Measurements from ENCODE around the gene SUMO3.
"Not testable (repeated sequence)": the region's sequence is repeated elsewhere in the genome, so short reads cannot be mapped to it uniquely, and the experiment has no call there.

The SUMO3 gene

GRCh38 chr21:44846485-44847260 is 28.8 kb upstream of the SUMO3 start:
- DNase-seq = peak; percentile 85

- no peak for DNase-seq
Observed at GRCh38 chr21:44846224-44846484, 28.3 kb upstream of the SUMO3 start.

DNA sequence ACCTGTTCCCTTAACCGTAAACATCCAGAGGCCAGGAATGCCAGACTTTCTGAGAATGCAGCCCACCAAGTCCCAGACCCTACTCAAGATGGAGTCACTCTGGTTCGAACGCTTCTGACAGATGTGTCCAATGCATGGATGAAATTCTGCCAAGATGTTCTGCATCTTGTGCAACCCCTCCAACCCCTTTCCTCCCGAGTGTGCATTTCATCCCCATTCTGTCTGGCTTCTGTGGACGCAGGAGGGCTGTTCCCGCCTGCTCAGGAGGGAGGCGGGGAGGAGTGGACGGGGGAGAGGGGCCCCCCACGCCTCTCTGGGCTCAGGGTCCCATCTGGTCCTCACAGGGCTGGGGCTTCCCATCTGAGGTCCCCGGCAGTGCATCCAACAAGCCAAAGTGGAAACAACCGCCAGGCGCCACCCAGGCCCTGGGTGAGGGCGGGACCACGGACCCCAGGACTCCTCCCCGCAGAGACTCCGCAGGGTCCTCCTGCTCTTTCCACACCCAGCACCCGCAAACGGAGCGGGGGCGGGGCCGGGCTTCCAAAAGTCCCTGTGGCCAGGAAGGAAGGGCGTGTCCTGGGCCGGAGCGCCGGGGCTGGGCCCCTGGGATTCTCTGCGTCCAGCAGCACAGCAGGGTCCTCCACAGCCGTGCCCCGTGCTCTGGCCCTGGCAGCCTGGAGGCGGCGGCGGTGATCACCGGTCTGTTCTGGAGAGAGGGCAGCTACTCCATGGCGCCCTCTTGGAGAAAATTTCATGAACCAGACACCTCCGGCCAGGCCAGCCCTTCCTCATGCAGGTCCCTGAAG is 27.8 kb upstream of the SUMO3 start:
- peak; percentile 89 for DNase-seq

DNA sequence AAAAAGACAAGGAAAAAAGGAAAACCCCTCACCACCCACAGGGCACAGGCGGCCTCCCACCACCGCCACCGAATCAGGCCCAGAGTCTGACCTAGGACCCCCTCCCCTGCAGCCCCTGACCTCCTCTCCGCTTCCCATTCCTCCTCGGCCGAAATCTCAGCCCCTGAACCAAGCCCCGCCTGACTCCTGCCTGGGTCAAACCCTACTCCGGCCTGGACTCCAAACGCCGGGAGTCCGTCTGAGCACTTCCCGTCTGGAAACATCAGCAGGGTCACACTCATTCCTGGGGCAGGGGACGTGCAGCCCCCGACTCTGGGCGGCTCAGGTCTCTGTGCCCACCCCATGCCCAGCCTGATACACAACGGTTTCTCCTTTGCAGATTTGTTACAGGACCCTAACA is 26.4 kb upstream of the SUMO3 start:
- DNase-seq = no peak

DNA sequence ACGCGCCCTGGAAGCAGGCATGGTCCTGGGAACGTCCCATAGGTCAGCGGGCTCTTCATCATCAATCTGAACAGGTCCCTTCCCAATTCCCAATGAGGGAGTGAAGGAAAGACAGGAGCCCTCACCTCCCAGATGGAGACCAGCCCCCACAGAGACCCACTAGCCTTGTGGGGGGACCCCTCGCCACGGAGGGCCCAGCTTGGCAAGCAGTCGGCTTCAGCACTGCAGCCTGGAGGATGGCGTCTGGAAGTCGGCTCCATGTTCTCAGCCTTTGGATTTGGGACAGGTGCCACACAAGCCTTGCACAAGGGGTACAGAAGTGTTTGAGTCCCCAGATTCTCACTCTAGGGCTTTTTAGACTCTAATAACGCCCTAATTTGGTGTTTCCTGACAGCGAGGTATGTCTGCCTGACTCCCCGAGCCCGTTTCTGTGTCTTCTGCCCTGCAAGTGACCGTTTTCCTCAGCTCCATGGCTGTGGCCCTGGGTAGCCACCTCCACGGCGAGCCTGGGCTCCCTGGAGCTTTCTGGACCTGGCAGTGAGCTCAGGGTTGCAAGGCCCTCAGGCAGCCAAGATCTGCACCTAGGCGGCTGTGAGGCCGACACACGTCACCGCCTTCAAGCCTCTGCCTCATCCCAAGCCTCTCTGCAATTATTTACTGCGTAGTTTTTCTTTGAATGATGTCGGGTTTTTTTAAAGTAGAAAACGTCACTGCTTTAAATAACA is 25.0 kb upstream of the SUMO3 start:
- DNase-seq = no peak

GRCh38 chr21:44842087-44842486 is 24.2 kb upstream of the SUMO3 start:
- DNase-seq = no peak

DNA sequence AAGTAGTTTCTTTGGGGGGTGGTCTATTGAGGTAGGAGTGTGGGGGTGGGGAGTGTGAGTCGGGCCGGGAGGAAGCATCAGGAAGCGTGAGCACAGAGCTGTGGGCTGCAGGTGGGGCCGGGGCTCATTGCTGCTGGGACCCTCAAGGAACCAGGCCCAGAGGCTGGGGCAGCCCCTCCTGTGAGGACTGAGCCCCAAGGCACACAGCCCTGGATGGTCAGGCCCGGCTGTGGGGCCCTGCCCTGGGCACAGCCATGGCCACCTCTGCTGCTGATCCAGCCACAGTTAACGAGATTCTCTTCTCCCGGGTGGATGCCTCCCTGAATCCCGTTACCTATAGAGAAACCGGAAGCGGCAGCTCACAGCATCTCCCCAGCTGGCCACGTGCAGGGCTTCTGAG is 22.9 kb upstream of the SUMO3 start:
- no peak for DNase-seq

- no peak for DNase-seq
Observed at GRCh38 chr21:44838951-44839350, 21.1 kb upstream of the SUMO3 start.

DNA sequence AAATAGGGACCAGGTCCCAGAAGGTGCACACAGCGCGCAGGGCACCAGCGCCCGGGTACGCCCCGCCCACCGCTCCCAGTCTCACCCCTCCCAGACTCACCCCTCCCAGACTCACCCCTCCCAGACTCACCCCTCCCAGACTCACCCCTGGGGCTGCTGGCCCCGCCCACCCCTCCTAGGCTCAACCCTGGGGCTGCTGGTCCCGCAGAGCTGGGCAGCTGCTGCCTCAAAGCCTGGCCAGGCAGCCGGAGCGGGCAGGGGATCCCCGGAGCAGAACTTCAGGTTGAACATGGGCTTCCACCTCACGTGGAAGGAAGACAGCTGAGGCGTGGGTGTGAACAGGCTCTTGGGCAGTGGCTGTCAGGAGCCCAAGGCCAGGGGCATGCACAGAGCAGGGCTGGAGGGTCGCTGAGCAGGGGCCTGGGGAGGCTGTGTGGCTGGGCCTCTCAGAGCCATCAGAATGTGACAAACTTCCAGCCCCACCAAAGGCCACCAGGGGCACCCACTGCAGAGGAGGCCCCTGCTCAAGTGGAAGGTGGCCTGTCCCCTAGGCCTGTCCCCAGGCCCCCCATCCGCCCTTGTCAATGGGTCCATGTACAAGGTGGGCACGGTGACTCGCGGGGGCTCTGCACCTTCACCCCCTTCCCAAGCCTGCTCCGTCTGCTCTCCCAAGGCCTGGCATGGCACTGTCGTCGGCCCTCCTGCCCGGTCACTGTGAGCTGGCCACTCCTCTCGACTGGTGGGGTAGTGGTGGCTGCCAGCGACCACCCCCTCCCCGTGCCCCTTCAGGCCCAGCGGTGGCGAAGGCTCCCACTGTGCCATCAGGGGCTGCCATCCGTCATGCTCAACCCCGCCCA is 20.4 kb upstream of the SUMO3 start:
- no peak for DNase-seq

DNA sequence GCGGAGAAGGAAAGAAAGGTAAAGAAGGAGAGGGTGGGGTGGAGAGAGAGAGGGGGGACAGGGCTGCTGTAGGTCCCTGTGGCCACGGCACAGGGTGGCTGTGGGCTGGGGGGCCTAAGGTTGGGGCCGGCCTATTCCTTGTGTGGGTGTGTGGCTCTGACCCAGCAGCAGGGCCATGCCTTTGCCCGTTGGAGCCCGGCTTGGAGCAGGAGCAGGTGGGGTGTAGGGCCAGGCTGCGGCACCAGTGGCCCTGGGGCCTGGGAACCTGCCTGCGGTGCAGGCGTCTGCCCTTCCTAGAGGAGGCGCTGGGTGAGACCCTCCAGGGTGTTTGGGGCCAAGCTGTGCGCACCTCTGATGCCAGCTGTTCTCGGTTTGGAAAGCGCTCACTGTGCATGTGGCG is 19.7 kb upstream of the SUMO3 start:
- DNase-seq = no peak

DNA sequence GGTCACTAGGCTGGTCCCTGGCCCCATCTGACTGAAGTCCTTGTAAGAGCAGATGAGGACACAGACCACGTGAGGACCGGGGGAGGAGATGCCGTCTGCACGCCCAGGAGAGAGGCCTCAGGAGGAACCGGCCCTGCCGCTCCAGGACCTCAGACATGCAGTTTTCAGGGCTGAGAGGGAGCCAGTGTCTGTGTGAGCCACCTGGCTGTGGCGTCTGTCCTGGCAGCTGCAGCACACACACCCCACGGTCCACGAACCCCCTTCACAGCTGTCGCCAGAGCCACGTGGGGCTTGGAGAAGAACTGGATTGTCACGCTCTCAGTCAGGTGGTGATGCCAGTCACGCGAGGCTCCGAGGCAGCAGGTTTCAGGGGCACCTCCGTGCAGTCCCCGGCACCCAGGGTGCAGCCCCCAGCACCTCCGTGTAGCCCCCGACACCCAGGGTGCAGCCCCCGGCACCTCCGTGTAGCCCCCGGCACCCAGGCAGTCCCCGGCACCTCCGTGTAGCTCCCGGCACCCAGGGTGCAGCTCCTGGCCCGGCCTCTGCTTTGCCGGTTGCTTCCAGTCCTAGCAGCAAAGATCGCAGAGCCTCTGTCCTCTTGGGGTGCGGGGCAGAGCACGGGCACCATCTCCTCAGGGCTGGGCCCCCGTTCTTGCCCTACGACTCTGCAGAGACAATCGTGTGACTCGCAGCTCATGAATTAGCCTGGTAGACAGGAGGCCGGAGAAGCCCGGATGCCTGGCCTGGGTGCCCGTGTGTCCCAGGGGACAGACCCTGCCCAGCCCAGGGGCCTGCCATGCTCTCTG is 19.0 kb upstream of the SUMO3 start:
- no peak for DNase-seq

- no peak for DNase-seq
Observed at GRCh38 chr21:44836349-44836665, 18.4 kb upstream of the SUMO3 start.

- DNase-seq = no peak
Observed at GRCh38 chr21:44835647-44835973, 17.7 kb upstream of the SUMO3 start.

GRCh38 chr21:44834951-44835646 is 17.2 kb upstream of the SUMO3 start:
- DNase-seq = no peak

DNA sequence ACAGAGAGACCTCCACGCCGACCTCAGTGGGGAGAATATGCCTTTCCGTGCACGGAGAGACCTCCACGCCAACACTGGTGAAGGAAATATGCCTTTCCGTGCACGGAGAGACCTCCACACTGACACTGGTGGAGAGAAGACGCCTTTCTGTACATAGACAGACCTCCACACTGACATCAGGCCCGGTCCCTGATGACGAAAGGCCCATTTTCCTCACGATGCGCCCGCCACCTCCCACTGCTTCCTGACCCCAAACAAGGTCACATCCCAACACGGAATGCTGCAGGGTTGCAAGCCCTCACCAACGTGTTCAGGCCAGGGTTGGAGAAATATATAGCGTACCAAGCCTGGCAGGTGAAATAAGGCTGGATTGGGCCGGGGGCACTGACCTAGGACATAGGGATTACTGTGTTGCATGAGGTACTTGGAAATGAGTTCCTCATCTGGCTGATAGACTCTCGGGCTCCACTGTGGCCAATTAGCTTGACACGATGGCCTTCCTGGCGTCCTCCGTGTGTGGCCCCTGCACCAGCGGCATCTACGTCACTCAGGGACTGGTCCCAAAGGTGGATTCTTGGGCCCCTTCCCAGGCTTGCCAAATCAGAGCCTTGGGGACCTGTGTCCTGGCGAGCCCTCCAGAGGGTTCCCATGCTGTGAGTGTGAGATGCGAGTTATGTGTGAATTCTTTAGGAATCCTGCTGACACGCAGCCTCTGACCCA is 16.5 kb upstream of the SUMO3 start:
- no peak for DNase-seq

DNA sequence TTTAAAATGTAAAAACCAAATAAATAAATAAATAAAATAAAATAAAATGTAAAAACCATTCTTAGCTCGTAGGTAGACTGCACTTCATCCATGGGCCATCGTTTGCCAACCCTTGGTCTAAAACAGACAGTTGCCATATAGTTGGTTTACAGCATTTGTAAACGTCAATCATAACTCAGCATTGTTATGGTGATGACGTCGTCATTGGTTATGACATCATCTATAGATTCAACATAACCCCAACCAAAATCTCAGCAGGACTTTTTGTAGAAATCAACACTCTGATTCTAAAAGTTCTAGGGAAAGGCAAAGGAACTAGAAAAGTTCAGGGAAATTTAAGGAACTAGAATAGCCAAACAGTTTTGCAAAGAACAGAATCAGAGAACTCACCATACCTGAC is 15.8 kb upstream of the SUMO3 start:
- DNase-seq = no peak

DNA sequence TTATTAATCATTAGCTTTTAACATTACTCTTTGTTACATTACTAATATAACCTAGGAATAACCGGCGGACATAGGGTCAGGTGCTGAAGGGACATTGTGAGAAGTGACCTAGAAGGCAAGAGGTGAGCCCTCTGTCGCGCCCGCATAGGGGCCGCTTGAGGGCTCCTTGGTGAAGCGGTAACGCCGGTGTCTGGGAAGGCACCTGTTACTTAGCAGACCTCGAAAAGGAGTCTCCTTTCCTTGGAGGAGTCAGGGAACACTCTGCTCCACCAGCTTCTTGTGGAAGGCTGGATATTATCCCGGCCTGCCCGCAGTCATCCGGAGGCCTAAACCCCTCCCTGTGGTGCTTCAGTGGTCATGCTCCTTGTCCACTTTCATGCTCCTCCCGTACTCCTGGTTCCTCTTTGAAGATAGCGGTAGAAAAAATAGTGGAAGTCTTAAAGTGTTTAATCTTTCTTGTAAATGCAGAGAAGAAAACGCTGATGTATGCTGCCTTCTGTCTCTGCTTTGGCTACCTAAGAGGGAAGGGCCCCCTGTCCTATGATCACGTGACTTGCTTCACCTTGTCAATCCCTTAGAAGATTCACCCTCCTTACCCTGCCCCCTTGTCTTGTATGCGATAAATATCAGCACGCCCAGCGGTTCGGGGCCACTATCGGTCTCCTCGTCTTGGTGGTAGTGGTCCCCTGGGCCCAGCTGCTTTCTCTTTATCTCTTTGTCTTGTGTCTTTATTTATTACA is 14.8 kb upstream of the SUMO3 start:
- DNase-seq = not testable (repeated sequence)

DNA sequence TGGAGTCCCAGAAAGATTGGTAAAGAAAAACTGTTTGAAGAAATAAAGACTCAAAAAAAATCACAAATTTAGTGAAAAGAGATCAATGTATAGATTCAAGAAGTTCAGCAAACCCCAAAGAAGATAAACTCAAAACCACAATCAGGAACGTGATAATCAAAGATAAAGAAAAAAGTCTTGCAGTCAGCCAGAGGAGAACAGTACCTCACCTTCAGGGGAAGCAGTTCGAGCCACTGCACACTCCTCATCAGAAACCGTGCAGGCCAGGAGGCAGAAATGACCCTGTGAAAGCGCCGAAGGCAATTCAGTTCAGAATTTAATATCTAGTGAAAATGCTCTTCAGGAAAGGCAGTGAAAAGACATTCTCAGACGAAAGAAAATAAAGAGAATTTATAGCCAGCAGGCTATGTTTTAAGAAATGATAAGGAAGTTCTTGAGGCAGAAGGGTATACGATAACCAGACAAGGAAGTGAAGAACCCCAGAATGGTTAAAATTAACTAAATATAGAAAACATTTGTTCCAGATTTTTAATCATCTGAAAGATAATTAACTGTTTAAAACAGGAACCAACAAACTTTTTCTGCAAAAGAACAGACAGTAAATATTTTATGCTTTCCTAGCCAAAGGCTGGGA is 13.5 kb upstream of the SUMO3 start:
- DNase-seq = peak; percentile 71

- DNase-seq = no peak
Observed at GRCh38 chr21:44829507-44830092, 11.7 kb upstream of the SUMO3 start.

Data from hematopoietic multipotent progenitor cell treated with erythropoietin and hydrocortisone succinate and interleukin-3 and kit ligand, for 4 days (in vitro differentiated cells).